Fibroblast of lung (primary cell): ENCODE results near the gene ACY1.

Experiments used
- CTCF ChIP-seq, 2 donors: IDR thresholded peaks in 1 of 2; conservative IDR thresholded peaks in 1 of 2; 1 replicate in 1 of 2; 2 replicates in 1 of 2; pipeline ENCODE4 v1.5.1; 2011 to 2012; ENCODE audit warnings: low read length in 2 of 2, control low read depth in 1 of 2, inconsistent platforms in 1 of 2, low read depth in 1 of 2, mild to moderate bottlenecking in 1 of 2
- EZH2 ChIP-seq: IDR thresholded peaks from 2 replicates; pipeline ENCODE4 v1.5.1; 2012; ENCODE audit warnings: low read length, control low read depth, mild to moderate bottlenecking; ENCODE audit errors: missing control alignments

- TF ChIP-seq CTCF (conservative IDR thresholded peaks at IDR 0.05 in 1 of 2, IDR thresholded peaks at IDR 0.05 in 1 of 2; ENCODE audit: low read depth in 1 of 2, low read length in 2 of 2) (no peak), EZH2 (no peak)
Observed at GRCh38 chr3:51969841-51970240, 13.5 kb upstream of the ACY1 start.
